GM12801 (cell line): ENCODE results near the gene CX3CL1.

Experiments
- TF ChIP-seq, protein P1 (sequence below): IDR thresholded peaks from one replicate; pipeline ENCODE4 v1.5.1; 2011; ENCODE audit warnings: control low read depth; ENCODE audit not compliant: insufficient read length; ENCODE audit errors: extremely low read depth

CX3CL1 gene

GRCh38 chr16:57341062-57341440 is 31.2 kb upstream of the CX3CL1 start:
- TF ChIP-seq, protein P1, sequence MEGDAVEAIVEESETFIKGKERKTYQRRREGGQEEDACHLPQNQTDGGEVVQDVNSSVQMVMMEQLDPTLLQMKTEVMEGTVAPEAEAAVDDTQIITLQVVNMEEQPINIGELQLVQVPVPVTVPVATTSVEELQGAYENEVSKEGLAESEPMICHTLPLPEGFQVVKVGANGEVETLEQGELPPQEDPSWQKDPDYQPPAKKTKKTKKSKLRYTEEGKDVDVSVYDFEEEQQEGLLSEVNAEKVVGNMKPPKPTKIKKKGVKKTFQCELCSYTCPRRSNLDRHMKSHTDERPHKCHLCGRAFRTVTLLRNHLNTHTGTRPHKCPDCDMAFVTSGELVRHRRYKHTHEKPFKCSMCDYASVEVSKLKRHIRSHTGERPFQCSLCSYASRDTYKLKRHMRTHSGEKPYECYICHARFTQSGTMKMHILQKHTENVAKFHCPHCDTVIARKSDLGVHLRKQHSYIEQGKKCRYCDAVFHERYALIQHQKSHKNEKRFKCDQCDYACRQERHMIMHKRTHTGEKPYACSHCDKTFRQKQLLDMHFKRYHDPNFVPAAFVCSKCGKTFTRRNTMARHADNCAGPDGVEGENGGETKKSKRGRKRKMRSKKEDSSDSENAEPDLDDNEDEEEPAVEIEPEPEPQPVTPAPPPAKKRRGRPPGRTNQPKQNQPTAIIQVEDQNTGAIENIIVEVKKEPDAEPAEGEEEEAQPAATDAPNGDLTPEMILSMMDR: no peak

- TF ChIP-seq, protein P1: no peak
Observed at GRCh38 chr16:57341441-57342303, 30.6 kb upstream of the CX3CL1 start.

DNA sequence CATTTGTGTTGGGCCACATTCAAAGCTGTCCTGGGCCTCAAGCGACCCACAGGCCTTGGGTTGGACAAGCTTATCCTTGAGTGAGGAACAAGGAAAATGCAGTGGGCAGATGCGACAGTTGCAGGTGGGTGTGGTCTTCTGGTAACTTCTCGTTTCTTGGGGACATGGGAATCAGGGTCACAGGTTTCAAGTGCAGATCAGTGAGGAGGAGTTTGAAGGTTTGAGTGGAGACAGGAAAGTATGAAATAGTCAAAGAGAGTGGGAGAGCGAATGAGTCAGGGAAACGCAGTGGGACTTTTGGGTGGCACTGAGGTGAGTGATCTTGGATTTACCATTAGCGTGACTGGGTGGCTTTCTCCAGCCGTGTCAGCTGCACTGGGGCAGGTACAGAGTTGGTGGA is 29.1 kb upstream of the CX3CL1 start:
- TF ChIP-seq, protein P1: no peak

- TF ChIP-seq, protein P1: no peak
Observed at GRCh38 chr16:57345021-57345420, 27.3 kb upstream of the CX3CL1 start.

DNA sequence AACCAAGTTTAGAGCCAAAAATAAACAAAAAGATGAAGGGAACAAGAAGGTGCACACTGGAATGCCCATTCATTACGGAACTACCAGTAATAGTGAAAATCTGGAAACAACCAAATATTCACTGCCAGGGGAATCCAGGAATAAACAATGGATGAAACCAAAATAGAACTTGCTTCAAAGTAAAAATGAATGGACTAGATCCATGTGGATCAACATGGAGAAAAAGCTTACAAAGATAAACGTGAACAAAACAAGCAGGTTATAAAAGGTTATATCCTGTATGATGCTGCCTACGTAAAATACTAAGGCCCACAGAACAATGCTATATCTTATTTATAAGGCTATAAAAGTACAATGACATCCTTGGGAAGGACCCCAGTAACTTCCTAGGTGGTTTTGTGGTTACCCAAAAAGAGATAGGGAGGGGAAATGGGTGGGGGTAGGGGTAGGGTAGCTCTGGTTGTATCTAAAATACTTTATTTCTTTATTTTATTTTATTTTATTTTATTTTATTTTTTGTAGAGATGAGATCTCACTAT is 26.6 kb upstream of the CX3CL1 start:
- TF ChIP-seq, protein P1: no peak

GRCh38 chr16:57347858-57348257 is 24.4 kb upstream of the CX3CL1 start:
- TF ChIP-seq, protein P1: no peak

GRCh38 chr16:57348327-57348726 is 24.0 kb upstream of the CX3CL1 start:
- TF ChIP-seq, protein P1: no peak
